Stimulated activated CD8-positive, alpha-beta memory T cell treated with anti-CD3 and anti-CD28 coated beads, Interleukin-12 subunit alpha, Interleukin-12 subunit beta, amount 100 ng/mL, for 4 hours (primary cell): Measurements from ENCODE around the gene OR2T11.
"Not testable (repeated sequence)": the region's sequence is repeated elsewhere in the genome, so short reads cannot be mapped to it uniquely, and the experiment has no call there.

ENCODE experiments used
- DNase-seq: peaks from one replicate; pipeline ENCODE4 v3.0.0-alpha.2; 2020; ENCODE audit warnings: low read depth

OR2T11 gene

GRCh38 chr1:248618119-248618518 is 16.8 kb downstream of the OR2T11 start:
- no peak for DNase-seq

GRCh38 chr1:248613742-248614141 is 21.1 kb downstream of the OR2T11 start:
- DNase-seq: no peak

- no peak for DNase-seq
Observed at GRCh38 chr1:248611883-248612414, 22.9 kb downstream of the OR2T11 start.

GRCh38 chr1:248610301-248610700 is 24.6 kb downstream of the OR2T11 start:
- DNase-seq: no peak

- DNase-seq: no peak
Observed at GRCh38 chr1:248599396-248599795, 35.5 kb downstream of the OR2T11 start.

DNA sequence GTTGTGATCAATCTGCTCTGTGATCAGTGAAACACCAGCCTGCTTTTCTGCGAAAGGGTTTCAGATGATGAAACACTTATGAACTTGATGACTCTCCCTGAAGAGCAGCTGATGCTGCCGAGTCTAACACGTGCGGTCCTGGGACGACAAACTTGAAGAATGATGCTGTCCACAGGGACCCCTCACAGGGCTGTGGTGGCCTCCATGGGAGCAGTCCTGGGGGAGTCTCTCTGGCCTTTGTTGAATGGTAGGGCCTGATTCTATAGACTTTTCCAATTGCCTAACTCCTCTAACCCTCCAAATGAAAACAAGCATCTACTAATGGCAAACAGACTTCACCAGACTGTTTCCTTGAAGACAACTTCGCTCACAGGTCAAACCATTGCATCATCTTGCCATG is 37.3 kb downstream of the OR2T11 start, which contains the start of gene OR2T10:
Gene OR2T10 (minus strand): TSS at position 112 of the 400 bp plus-strand sequence. CDS start 3,932 bp downstream, outside the sequence.
- DNase-seq: no peak

GRCh38 chr1:248596615-248597014 is 38.3 kb downstream of the OR2T11 start:
- DNase-seq: no peak

DNA sequence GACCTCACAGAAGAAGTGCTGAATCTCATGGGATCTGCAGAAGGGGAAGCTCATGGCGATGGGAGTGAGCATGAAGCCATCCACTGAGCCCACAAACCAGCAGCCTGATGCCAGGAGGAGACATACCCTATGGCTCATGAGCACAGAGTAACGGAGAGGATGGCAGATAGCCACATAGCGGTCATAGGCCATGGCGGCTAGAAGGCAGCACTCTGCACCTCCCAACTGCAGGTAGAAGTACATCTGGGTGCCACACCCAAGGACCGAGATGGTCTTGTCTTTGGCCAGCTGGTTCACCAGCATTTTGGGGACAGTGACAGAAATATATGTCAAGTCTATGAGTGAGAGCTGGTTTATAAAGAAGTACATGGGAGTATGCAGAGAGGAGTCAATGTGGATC is 41.7 kb downstream of the OR2T11 start:
- no peak for DNase-seq

- no peak for DNase-seq
Observed at GRCh38 chr1:248592655-248593054, 42.2 kb downstream of the OR2T11 start.

DNA sequence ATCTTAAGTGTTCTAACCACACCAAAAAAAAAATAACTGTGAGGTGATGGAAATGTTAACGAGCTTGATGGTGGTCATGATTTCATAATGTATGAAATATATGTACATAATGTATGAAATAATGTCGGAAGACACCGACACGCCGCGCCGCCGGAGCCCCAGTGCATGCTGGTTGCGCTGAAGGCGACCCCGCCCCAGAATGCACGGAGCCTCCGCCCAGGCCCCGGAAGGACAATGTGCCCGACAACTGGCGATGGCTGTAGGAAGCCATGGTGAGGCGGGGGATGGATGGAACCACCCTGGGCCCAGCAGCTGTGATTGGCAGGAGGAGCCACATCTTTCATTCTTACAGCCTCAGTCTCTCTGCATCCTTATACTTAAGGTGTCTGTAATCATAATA is 44.8 kb downstream of the OR2T11 start:
- DNase-seq: no peak

DNA sequence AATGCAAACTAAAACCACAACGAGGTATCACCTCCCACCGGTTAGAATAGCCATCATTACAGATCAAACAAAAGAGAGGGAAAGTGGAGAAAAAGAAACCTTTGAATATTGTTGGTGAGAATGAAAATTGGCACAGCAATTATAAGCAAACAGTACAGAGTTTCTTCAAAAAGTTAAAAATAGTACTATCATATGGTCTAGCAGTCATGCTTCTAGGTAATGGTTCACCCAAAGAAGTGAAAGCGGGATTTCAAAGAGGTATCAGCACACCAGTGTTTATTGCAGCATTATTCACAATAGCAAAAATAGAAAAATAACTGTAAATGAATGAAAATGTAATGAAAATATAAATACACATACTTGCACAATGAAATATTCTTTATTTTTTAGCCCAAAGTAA is 45.6 kb downstream of the OR2T11 start:
- no peak for DNase-seq

DNA sequence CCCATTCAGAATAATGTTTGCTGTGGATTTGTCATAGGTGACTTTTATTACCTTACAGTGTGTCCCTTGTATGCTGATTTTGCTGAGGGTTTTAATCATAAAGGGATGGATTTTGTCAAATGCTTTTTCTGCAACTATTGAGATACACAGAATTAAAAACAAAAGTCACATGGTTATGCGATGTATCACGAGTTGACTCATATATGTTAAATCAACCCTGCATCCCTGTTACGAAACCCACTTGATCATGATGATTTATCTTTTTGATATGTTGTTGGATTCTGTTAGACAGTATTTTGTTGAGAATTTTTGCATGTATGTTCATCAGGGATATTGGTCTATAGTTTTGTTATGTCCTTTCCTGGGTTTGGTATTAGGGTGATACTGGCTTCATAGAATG is 49.6 kb downstream of the OR2T11 start:
- DNase-seq: no peak

DNA sequence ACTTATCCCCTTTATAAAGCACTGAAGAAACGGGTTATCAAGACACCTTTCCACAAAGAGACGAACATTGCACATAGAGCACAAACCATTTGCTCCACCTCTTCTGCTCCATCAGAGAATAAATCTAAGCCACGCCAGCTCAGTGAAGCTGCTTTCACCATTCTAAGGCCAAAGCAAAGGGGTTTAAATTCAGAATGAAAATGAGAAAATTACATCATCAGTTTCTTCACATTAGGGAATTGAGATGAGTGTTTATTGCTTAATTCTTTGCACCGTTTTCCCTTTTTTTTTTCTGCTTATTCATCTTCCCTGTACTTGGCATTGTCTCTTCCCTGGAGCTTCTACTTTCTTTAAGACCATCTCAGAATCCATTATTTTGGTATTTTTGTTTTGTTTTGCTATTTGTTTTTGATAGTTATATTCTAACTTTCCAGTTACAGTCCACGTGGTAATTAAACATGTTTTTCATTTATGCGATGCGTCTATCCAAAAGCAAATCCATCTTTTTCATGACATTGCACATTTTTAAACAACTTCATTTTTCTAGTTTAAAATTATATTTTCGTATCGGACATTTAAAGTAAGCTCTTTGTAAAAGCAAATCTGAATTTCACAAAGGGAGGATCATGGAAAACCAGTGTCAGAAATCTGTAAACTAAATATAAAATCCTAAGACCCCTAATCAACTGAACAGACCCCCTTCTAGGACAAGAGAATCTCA is 58.5 kb downstream of the OR2T11 start:
- no peak for DNase-seq

DNA sequence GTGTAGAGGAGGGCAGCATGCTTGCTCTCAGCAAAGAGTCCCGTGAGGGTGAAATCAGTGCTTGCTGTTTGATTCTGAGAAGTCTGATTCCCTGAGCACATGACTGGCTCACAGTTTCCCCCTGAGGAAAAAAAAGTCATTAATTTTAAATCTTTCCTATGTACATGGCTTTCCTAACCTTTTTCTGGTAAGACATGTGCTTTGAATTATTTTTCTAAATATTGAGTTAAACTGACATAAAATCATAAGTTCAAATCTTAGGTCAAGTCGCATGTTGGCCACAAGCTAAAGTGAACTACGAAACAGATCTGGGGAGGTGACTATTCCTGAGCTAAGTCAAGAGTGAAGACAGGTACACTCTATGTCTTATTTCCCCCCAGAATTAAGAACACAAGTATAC is 60.2 kb downstream of the OR2T11 start, which contains the start of gene OR2T34:
Gene OR2T34 (minus strand): TSS at position 101 of the 400 bp plus-strand sequence. CDS start 0 bp downstream, at position 101.
- not testable (repeated sequence) for DNase-seq

- DNase-seq: not testable (repeated sequence)
Observed at GRCh38 chr1:248573856-248574255, 61.0 kb downstream of the OR2T11 start.
